Neuronal stem cell (in vitro differentiated cells): Measurements from ENCODE around the gene TAF9B.

Source experiments
- DNase-seq: peaks from one replicate; pipeline ENCODE4 v3.0.0-alpha.2; 2013; ENCODE audit warnings: low spot score
- H2AFZ ChIP-seq: one replicate; pipeline ENCODE4 v1.6.1; 2013; ENCODE audit warnings: mild to moderate bottlenecking, low read length, inconsistent platforms
- H2AK5ac ChIP-seq: 2 replicates; pipeline ENCODE4 v1.6.1; 2013; ENCODE audit warnings: low read depth, mild to moderate bottlenecking, inconsistent platforms, low read length, moderate library complexity, mixed read lengths
- H2BK120ac ChIP-seq: 2 replicates; pipeline ENCODE4 v1.6.1; 2013; ENCODE audit warnings: low read depth, mild to moderate bottlenecking, inconsistent platforms, low read length, moderate library complexity, mixed read lengths
- H2BK12ac ChIP-seq: one replicate; pipeline ENCODE4 v1.6.1; 2013; ENCODE audit warnings: low read length, inconsistent platforms
- H2BK15ac ChIP-seq: 2 replicates; pipeline ENCODE4 v1.6.1; 2013; ENCODE audit warnings: mild to moderate bottlenecking, low read length, inconsistent platforms, mixed read lengths
- H2BK5ac ChIP-seq: one replicate; pipeline ENCODE4 v1.6.1; 2013; ENCODE audit warnings: inconsistent platforms, mild to moderate bottlenecking, low read length, moderate library complexity
- H3K14ac ChIP-seq: one replicate; pipeline ENCODE4 v1.6.1; 2013; ENCODE audit warnings: low read length, inconsistent platforms
- H3K18ac ChIP-seq: 2 replicates; pipeline ENCODE4 v1.6.1; 2013; ENCODE audit warnings: low read length, inconsistent platforms
- H3K23ac ChIP-seq: 2 replicates; pipeline ENCODE4 v1.6.1; 2013; ENCODE audit warnings: low read depth, mild to moderate bottlenecking, mixed read lengths, low read length, inconsistent platforms; ENCODE audit not compliant: poor library complexity
- H3K27ac ChIP-seq: replicated peaks from 3 replicates; pipeline ENCODE4 v1.5.1; 2013; ENCODE audit warnings: low read length, inconsistent platforms
- H3K27me3 ChIP-seq, 3 experiments: 2 replicates each; pipeline ENCODE4 v1.6.1; 2013; ENCODE audit warnings: low read length in 3 of 3, mild to moderate bottlenecking in 2 of 3, inconsistent platforms in 1 of 3, low read depth in 1 of 3, mixed read lengths in 1 of 3, moderate library complexity in 1 of 3; ENCODE audit not compliant: control insufficient read depth in 3 of 3, insufficient read depth in 3 of 3
- H3K36me3 ChIP-seq, 2 donors: replicated peaks in 1 of 2; 2 replicates each; pipeline ENCODE4 v1.6.1; 2013; ENCODE audit warnings: low read length in 2 of 2; ENCODE audit not compliant: control insufficient read depth in 2 of 2, insufficient read depth in 2 of 2
- H3K4ac ChIP-seq: 2 replicates; pipeline ENCODE4 v1.6.1; 2013; ENCODE audit warnings: inconsistent platforms, mild to moderate bottlenecking, low read length, moderate library complexity
- H3K4me1 ChIP-seq, 2 donors: 1 replicate in 1 of 2; 2 replicates in 1 of 2; pipeline ENCODE4 v1.6.1; 2013; ENCODE audit warnings: low read length in 2 of 2, low read depth in 1 of 2; ENCODE audit not compliant: control insufficient read depth in 2 of 2, insufficient read depth in 1 of 2
- H3K4me2 ChIP-seq: one replicate; pipeline ENCODE4 v1.6.1; 2013; ENCODE audit warnings: mild to moderate bottlenecking, low read length, inconsistent platforms; ENCODE audit not compliant: insufficient read depth, poor library complexity, severe bottlenecking
- H3K4me3 ChIP-seq, 2 donors: 2 replicates each; pipeline ENCODE4 v1.5.1; 2013; ENCODE audit warnings: low read length in 2 of 2, mild to moderate bottlenecking in 2 of 2, inconsistent platforms in 1 of 2, moderate library complexity in 1 of 2
- H3K79me1 ChIP-seq: one replicate; pipeline ENCODE4 v1.6.1; 2013; ENCODE audit warnings: low read depth, mild to moderate bottlenecking, inconsistent platforms, low read length, moderate library complexity
- H3K9ac ChIP-seq: one replicate; pipeline ENCODE4 v1.6.1; 2013; ENCODE audit warnings: mild to moderate bottlenecking, low read depth, low read length, inconsistent platforms; ENCODE audit not compliant: poor library complexity
- H3K9me3 ChIP-seq, 2 donors: replicated peaks in 1 of 2; 2 replicates each; pipeline versions ENCODE3 to v1.6.1; 2013; ENCODE audit warnings: low read length in 2 of 2, mild to moderate bottlenecking in 2 of 2, inconsistent platforms in 1 of 2, low read depth in 1 of 2, mixed read lengths in 1 of 2, moderate library complexity in 1 of 2; ENCODE audit not compliant: control insufficient read depth in 2 of 2, insufficient read depth in 1 of 2
- H4K8ac ChIP-seq: one replicate; pipeline ENCODE4 v1.6.1; 2013; ENCODE audit warnings: low read depth, mild to moderate bottlenecking, inconsistent platforms, low read length, moderate library complexity
- H4K91ac ChIP-seq: one replicate; pipeline ENCODE4 v1.6.1; 2013; ENCODE audit warnings: low read length, low read depth, mild to moderate bottlenecking, inconsistent platforms; ENCODE audit not compliant: poor library complexity
- WGBS, 2 donors: extraction: QIAGEN DNeasy Blood & Tissue Kit; methylation state at CpG; one replicate each; pipeline ENCODE4 v1.1.7; 2013; ENCODE audit warnings: missing lambda C conversion rate in 2 of 2, mixed read lengths in 1 of 2; ENCODE audit not compliant: insufficient read length in 2 of 2, insufficient replicate concordance in 1 of 2; ENCODE audit errors: extremely low coverage in 2 of 2; 5-methylcytosine and 5-hydroxymethylcytosine counted together

Gene TAF9B

DNA sequence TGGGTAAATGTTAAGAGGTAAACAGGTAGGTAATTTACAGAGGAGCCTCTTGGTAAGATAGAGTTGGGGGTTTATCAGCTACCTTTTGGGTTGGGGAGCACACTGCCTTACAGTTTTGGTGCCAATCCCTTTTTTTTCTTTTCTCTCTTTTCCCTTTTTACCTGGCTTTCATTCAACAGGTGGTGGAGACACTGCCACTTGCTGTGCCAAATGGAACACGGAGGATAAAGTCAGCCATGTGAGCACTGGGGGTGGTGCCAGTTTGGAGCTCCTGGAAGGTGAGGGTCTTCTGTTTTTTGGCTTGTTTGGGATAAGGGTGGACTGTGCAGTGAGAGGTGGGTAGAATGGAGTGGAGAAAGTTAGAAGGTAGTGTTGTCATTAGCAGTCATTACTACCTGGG lies 14.3 kb downstream of the TAF9B start:
- Histone ChIP-seq H3K4ac (no peak overlapping the region), H3K9me3 (no peaks in the 10 kb centered on the region), H3K27me3 (no peaks in the 10 kb centered on the region)

DNA sequence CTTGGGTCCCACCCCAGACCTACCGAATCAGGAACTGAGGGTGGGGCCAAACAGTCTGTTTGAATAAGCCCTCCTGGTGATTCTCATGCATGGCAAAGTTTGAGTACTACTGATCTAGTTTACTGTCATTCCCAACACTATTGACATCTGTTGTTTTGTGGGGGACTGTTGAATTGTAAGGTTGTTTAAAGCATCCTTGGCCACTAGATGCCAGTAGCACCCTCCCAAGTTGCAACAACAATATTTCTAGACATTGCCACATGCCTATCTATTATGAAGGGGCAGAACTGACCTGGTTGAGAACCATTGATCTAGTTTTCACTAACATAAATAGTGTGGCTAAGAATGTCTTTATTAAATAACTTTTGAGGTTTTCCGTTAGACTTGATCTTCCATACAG lies 15.1 kb downstream of the TAF9B start:
- H4K91ac ChIP-seq, result no peak overlapping the region
- H2BK12ac ChIP-seq, result no peak overlapping the region
- H3K79me1 ChIP-seq, result no peaks in the 10 kb centered on the region
- no peak overlapping the region for H3K18ac ChIP-seq
- no peak overlapping the region for H3K4ac ChIP-seq
- H4K8ac ChIP-seq, result no peak overlapping the region
- H3K4me2 ChIP-seq, result no peak overlapping the region
- H2AK5ac ChIP-seq, result no peak overlapping the region
- H2AFZ ChIP-seq, result no peak overlapping the region
- H3K23ac ChIP-seq, result no peak overlapping the region
- DNase-seq, result no peak
- no peak overlapping the region for H2BK5ac ChIP-seq
- H3K27me3 ChIP-seq, result no peaks in the 10 kb centered on the region
- peaks cover 7 to 93% of the 10 kb centered on the region in 2 donors for H3K36me3 ChIP-seq
- no peak overlapping the region for H3K27ac ChIP-seq
- no peak overlapping the region for H3K14ac ChIP-seq
- H3K9ac ChIP-seq, result no peak overlapping the region
- WGBS, 2 donors, result no CpG with 5 or more reads among the region's 2 CpGs
- no peak overlapping the region for H2BK15ac ChIP-seq
- H3K4me1 ChIP-seq, result no peaks in the 10 kb centered on the region
- H3K4me3 ChIP-seq, result no peak overlapping the region
- H2BK120ac ChIP-seq, result no peak overlapping the region
- no peaks in the 10 kb centered on the region for H3K9me3 ChIP-seq

More for the DNA sequence above, 14.3 kb downstream of the TAF9B start:
- Histone ChIP-seq H3K4me3 (no peak overlapping the region), H2AK5ac (no peak overlapping the region), H3K23ac (no peak overlapping the region), H3K18ac (no peak overlapping the region), H3K79me1 (no peaks in the 10 kb centered on the region), H2BK5ac (no peak overlapping the region), H3K36me3 (peaks cover 7 to 93% of the 10 kb centered on the region in 2 donors), H4K8ac (no peak overlapping the region), H2AFZ (no peak overlapping the region), H3K14ac (no peak overlapping the region), H2BK12ac (no peak overlapping the region), H3K4me2 (no peak overlapping the region), H3K27ac (no peak overlapping the region), H3K9ac (no peak overlapping the region), H4K91ac (no peak overlapping the region), H2BK15ac (no peak overlapping the region), H2BK120ac (no peak overlapping the region), H3K4me1 (no peaks in the 10 kb centered on the region)
- no CpG with 5 or more reads among the region's 1 CpG for WGBS, 2 donors
- DNase-seq, result no peak

DNA sequence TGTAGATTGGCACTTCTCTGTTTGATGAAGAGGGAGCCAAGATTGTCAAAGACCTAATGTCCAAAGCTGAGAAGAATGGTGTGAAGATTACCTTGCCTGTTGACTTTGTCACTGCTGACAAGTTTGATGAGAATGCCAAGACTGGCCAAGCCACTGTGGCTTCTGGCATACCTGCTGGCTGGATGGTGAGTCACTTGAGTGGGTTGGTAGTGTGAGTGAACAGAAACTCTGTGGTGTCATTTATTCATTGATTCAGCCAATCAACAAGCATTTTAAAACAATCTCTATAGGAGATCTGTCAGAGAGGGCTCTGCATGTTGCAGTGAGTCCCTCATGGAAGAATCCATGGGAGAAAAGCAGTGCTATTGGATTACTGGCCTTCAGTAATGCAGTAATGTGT lies 16.3 kb downstream of the TAF9B start:
- no peak for DNase-seq
- Histone ChIP-seq H4K91ac (no peak overlapping the region), H3K4me3 (no peak overlapping the region), H2BK15ac (no peak overlapping the region), H3K4me2 (no peak overlapping the region), H3K36me3 (peaks cover 7 to 96% of the 10 kb centered on the region in 2 donors), H2AFZ (no peak overlapping the region), H3K18ac (no peak overlapping the region), H2BK5ac (no peak overlapping the region), H3K27me3 (no peaks in the 10 kb centered on the region), H3K23ac (no peak overlapping the region), H3K27ac (no peak overlapping the region), H2BK12ac (no peak overlapping the region), H3K14ac (no peak overlapping the region), H2BK120ac (no peak overlapping the region), H2AK5ac (no peak overlapping the region), H3K4me1 (no peaks in the 10 kb centered on the region), H3K79me1 (no peaks in the 10 kb centered on the region), H3K9ac (no peak overlapping the region), H4K8ac (no peak overlapping the region), H3K9me3 (no peaks in the 10 kb centered on the region), H3K4ac (no peak overlapping the region)

DNA sequence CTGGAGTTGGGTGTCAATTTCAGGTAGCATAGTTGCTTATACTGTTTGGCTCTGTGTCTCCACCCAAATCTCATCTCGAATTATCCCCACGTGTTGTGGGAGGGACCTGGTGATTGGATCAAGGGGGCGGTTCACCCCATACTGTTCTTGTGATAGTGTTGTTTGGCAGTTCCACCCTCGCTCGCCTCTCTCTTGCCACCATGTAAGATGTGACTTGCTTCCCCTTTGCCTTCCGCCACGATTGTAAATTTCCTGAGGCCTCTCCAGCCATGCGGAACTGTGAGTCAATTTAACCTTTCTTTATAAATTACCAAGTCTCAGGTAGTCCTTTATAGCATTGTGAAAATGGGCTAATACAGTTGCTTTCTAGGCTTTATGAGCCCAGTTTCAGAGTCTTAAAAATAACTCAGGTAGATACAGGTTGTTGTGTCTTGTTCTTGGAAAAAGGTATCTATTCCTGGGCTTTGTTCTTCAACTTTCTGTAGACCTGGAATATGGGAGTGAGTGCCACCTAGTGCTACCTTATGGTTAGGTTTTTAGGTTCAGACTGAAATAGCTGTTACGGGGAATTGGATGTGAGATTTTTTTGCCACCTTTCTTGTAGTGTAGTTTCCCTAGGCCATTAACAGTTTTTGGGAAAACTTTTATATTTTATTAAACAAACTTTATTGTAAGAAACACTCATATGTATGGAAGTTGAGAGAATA lies 19.8 kb downstream of the TAF9B start:
- Histone ChIP-seq H2BK5ac (no peak overlapping the region), H2AK5ac (no peak overlapping the region), H4K91ac (no peak overlapping the region), H4K8ac (no peak overlapping the region), H2BK120ac (no peak overlapping the region), H3K27ac (no peak overlapping the region), H3K36me3 (peaks cover 6 to 97% of the 10 kb centered on the region in 2 donors), H3K9ac (no peak overlapping the region), H2BK12ac (no peak overlapping the region), H3K27me3 (no peaks in the 10 kb centered on the region), H3K4me3 (no peak overlapping the region), H3K4ac (no peak overlapping the region), H2AFZ (no peak overlapping the region), H3K79me1 (no peaks in the 10 kb centered on the region), H3K18ac (no peak overlapping the region), H3K23ac (no peak overlapping the region), H3K14ac (no peak overlapping the region), H3K9me3 (no peaks in the 10 kb centered on the region), H2BK15ac (no peak overlapping the region), H3K4me1 (no peaks in the 10 kb centered on the region), H3K4me2 (no peak overlapping the region)
- WGBS, 2 donors, result no CpG with 5 or more reads among the region's 9 CpGs
- DNase-seq, result no peak
